ENCODE data around the gene ESRRG. TPM values are rescaled to one million over a fixed set of nuclear protein-coding genes. Genes with fewer than 3 reads are reported as not detected.

ESRRG gene
- total and polyA plus RNA-seq, 2 of the 8 experiments (the other 6 are each of a cell fraction or from before 2014, with no cell fraction given) = 0.59 to 1.4 TPM

DNA sequence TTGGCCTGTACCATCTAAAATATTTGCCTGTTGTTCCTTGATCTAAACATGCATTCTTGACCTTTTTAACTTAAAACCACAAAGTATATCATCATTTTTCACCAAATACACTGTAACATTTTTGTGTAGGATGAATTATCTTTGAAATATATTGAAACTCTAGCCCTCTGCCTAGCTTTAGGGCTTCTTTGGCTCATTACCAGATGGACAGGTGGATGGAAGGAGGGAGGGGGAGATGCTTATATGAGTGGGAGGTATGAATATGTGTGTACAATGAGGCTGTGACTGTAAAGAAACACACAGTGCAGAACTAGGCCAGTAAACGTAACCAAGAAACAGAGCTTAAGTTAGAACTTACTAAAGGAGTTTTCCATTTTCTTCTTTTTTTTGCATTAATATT lies 118.5 kb downstream of the ESRRG start (continued):
- TF ChIP-seq CHD7 (IDR thresholded peaks at IDR 0.05; ENCODE audit: insufficient replicate concordance, low read length) (no peak), TAF1 (IDR thresholded peaks at IDR 0.05; ENCODE audit: low read depth, low read length) (no peak), PHF8 (conservative IDR thresholded peaks at IDR 0.05; ENCODE audit: low read depth, low read length) (no peak)
- TF ChIP-seq, protein P1, sequence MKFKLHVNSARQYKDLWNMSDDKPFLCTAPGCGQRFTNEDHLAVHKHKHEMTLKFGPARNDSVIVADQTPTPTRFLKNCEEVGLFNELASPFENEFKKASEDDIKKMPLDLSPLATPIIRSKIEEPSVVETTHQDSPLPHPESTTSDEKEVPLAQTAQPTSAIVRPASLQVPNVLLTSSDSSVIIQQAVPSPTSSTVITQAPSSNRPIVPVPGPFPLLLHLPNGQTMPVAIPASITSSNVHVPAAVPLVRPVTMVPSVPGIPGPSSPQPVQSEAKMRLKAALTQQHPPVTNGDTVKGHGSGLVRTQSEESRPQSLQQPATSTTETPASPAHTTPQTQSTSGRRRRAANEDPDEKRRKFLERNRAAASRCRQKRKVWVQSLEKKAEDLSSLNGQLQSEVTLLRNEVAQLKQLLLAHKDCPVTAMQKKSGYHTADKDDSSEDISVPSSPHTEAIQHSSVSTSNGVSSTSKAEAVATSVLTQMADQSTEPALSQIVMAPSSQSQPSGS (IDR thresholded peaks at IDR 0.05; ENCODE audit: low read length) = no peak

Data from H1 (cell line).